ENCODE data around the gene EIF4A3.

Gene EIF4A3

DNA sequence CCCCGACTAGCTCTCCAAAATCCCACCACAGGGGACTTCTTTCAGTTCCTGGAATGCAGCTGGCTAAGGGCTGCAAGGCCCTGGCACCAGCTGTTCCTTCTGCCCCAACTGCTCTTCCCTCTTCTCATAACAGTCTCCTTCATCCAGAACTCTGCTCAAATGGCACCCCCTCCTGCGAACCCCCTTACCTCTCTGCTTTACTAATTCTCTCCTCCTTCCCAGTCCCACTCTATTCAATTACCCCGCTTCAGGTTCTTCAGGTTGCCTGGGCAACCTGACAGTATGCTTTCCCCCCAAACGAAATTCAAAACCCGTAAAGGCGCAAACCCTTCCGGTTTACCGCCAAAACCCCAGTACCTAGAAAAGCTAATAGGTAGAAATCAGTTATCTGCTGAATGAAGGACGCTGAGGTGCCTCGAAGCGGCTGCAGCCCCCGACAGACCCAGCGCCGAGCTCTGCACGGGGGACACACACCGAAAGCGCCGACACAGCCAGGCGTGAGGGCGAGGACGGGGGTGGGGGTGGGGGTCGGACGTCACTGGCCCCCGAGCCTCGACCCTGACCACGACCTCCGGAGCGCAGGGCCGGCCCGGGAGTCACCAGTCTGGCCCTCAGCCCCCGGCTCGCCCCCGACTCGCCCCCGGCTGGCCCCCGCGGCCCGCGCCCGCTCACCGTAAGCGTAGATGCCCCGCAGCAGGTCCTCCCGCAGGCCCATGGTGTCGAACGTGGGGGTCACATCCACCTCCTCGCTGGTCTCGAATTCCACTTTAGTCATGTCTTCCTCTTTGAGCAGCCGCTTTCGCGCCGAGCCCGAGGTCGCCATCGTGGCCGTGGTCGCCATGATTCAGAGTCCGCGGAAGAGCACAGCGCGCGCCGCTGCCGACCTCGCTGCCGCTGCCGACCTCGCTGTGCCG is 550 bp downstream of the EIF4A3 start:
- peak overlapping the region; percentile 97 for H3K4me3 ChIP-seq (ENCODE audit: low read depth, low read length)
- no peak for DNase-seq (ENCODE audit: low read depth, low spot score)
- ChIA-PET POLR2A (interaction anchor here (0.6 to 2.1 kb wide), 9 partner anchors 13 to 193 kb away, joined by 3 to 10 read pairs (median 4); partner anchors contain the start of genes GAA and SGSH), CTCF (interaction anchor here (0.9 to 2.2 kb wide), 5 partner anchors 18 to 138 kb away, joined by 3 to 13 read pairs (median 4); partner anchors contain the start of gene GAA)
- TF ChIP-seq, protein P1, sequence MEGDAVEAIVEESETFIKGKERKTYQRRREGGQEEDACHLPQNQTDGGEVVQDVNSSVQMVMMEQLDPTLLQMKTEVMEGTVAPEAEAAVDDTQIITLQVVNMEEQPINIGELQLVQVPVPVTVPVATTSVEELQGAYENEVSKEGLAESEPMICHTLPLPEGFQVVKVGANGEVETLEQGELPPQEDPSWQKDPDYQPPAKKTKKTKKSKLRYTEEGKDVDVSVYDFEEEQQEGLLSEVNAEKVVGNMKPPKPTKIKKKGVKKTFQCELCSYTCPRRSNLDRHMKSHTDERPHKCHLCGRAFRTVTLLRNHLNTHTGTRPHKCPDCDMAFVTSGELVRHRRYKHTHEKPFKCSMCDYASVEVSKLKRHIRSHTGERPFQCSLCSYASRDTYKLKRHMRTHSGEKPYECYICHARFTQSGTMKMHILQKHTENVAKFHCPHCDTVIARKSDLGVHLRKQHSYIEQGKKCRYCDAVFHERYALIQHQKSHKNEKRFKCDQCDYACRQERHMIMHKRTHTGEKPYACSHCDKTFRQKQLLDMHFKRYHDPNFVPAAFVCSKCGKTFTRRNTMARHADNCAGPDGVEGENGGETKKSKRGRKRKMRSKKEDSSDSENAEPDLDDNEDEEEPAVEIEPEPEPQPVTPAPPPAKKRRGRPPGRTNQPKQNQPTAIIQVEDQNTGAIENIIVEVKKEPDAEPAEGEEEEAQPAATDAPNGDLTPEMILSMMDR (IDR thresholded peaks at IDR 0.05; ENCODE audit: insufficient read depth, low read length, missing control alignments): no peak

DNA sequence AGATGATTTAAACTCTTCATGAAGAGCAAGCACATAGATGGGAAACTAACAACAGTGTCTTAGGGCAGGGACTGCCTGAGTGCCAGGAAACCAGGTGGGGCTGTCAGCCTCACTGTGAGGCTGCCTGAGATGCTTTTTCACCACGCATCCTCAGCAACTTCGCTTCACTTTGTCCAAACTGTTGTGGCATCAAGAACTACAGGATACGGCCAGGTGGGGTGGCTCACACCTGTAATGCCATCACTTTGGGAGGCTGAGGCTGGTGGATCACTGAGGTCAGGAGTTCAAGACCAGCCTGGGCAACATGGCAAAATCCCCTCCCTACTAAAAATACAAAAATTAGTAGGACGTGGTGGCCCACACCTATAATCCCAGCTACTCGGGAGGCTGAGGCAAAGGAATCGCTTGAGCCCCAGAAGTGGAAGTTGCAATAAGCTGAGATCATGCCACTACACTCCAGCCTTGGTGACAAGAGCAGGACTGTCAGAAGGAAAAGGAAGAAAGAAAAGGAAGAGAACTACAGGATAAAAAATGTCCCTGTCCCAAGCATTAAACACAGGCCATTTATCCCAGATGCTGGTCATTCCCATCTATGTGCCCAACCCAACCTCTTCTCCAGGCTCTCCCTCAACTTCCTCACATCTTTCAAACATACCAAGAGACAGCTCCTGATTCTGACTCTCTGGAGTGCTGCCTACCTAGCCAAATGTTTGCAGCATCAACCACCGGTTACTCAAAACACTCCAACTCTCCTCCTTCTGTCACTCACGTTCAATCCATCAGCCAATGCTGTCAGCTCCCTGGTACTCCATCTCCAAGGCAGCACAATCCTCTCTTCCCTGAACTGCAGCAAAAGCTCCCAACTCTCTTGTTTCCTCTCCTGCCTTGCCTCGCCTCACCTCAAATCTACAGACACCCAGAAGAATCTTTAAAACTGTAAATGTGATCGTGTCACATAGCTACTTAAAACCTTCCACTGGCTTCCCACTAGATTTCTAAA is 1.6 kb downstream of the EIF4A3 start:
- TF ChIP-seq, protein P1 (IDR thresholded peaks at IDR 0.05; ENCODE audit: insufficient read depth, low read length, missing control alignments): no peak
- peak overlapping the region; percentile 97 for H3K4me3 ChIP-seq (ENCODE audit: low read depth, low read length)
- no peak for DNase-seq (ENCODE audit: low read depth, low spot score)
- ChIA-PET CTCF (interaction anchor here (0.9 to 2.2 kb wide), 6 partner anchors 17 to 140 kb away, joined by 3 to 13 read pairs (median 4); partner anchors contain the start of gene GAA), POLR2A (interaction anchor here (0.6 to 2.1 kb wide), 9 partner anchors 12 to 194 kb away, joined by 3 to 10 read pairs (median 4); partner anchors contain the start of genes GAA and SGSH)

DNA sequence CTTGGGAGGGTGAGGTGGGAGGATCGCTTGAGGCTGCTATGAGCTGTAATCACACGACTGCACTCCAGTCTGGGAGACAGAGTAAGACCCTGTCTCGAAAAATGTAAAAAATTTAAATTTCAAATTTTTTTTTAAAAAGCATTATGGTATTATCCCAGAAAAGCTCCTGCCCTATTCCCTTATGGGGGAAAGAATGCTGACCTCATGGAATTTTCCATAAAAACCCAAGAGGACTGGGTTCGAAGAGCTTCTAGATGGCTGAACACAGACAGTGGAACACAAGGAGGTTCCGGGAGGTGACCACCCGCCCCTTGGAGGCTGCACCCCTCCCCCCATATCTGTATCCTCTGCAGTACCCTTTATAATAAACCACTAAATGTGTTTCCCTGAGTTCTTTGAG is 4.0 kb downstream of the EIF4A3 start:
- no peak overlapping the region for H3K4me3 ChIP-seq (ENCODE audit: low read depth, low read length)
- ChIA-PET CTCF (interaction anchor here (1.1 to 2.0 kb wide), 5 partner anchors 18 to 60 kb away, joined by 3 to 11 read pairs (median 4); partner anchors contain the start of gene GAA), POLR2A (no interaction called here)
- TF ChIP-seq, protein P1 (IDR thresholded peaks at IDR 0.05; ENCODE audit: insufficient read depth, low read length, missing control alignments): no peak
- no peak for DNase-seq (ENCODE audit: low read depth, low spot score)

DNA sequence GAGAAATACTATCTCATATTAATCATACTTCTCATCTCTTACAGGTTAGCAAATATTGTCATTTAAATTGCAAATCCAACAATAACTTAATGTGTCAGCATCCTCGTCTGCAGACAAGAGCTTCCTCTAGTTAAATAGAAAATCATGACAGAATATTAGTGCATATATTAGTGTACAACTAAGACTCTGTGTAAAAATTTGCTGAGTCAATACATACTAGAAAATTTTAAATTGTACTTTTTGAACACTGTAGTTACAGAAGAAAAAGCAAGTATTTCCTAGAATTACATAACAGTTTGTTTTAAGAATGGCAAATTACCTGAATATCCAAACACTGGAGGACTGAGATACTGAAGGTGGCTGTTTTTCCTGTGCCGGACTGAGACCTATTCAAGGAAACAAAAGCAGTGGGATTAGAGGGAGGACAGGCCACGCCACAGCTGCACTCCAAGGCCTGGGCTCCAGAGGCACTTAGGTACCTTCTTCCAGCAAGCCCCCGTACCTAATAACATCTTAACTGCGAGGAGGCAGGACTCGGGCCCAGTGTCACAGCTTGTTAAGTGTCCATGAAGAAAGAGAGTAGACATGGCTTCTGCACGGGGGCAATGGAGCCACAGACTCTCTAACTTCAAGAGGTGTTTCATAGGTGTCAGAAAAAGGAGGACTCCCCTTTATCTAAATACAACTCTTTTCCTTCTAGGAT is 5.3 kb downstream of the EIF4A3 start:
- no peak overlapping the region for H3K4me3 ChIP-seq (ENCODE audit: low read depth, low read length)
- ChIA-PET CTCF (interaction anchor here (1.1 to 2.0 kb wide), 2 partner anchors 13 to 40 kb away, joined by 3 to 11 read pairs; partner anchors contain the start of gene GAA), POLR2A (no interaction called here)
- TF ChIP-seq, protein P1 (IDR thresholded peaks at IDR 0.05; ENCODE audit: insufficient read depth, low read length, missing control alignments): no peak
- DNase-seq (ENCODE audit: low read depth, low spot score): no peak

DNA sequence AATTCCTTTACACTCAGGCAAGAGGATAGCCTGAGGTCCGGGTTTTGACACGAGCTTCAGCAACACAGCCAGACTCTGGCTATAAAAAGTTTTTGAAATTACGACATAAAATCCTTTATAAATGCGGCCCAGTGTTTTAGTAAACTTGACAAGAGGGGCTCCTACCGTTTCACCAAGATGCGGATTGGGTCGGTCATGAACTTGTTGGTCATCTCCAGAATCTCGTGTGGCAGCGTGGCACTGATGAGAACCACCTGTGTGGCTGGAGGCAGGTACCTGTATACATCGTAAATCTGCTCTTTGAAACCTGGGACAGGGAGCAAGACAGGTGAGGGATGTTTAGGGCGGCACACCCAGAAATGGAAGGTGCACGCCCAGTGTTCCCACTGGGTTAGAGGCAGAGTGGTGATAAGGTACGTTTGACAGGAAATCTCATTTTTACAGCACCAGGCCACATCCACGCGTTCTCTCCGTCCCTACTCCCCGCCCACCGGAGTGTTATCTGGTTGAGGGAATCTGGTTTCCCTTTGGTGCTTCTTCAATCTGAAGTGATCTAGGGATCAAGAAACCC is 8.0 kb downstream of the EIF4A3 start:
- TF ChIP-seq, protein P1 (IDR thresholded peaks at IDR 0.05; ENCODE audit: insufficient read depth, low read length, missing control alignments): no peak
- ChIA-PET CTCF (interaction anchor here (2.0 kb wide), 1 partner anchor 38 kb away, joined by 10 read pairs; the partner anchor contains the start of gene GAA), POLR2A (no interaction called here)
- H3K4me3 ChIP-seq (ENCODE audit: low read depth, low read length): no peak overlapping the region
- no peak for DNase-seq (ENCODE audit: low read depth, low spot score)

Measured in AG04449 (cell line).